ENCODE results near the gene COG1. TPM values are rescaled to one million over a fixed set of nuclear protein-coding genes. Genes with fewer than 3 reads are reported as not detected.

COG1 gene
- total RNA-seq, 3 donors from 2014 or later: 26.6 to 31.8 (median 29.0) TPM

- DNase-seq: no peak
- peaks cover 20% of the 10 kb centered on the region for H3K4me1 Mint-ChIP-seq (ENCODE audit: low read depth)
- H3K9me3 Mint-ChIP-seq: no peaks in the 10 kb centered on the region
- no peak for ATAC-seq
- no peaks in the 10 kb centered on the region for H3K36me3 Mint-ChIP-seq (ENCODE audit: insufficient read depth)
- H3K4me3 Mint-ChIP-seq: no peak overlapping the region
- H3K27me3 Mint-ChIP-seq (ENCODE audit: low read depth): peaks cover 54% of the 10 kb centered on the region
Measured at GRCh38 chr17:73160980-73161630, 31.8 kb upstream of the COG1 start.

- Mint-ChIP-seq H3K36me3 (ENCODE audit: insufficient read depth) (no peaks in the 10 kb centered on the region), H3K4me1 (ENCODE audit: low read depth) (peaks cover 31% of the 10 kb centered on the region), H3K27me3 (ENCODE audit: low read depth) (peaks cover 70% of the 10 kb centered on the region), H3K9me3 (no peaks in the 10 kb centered on the region), H3K4me3 (no peak overlapping the region)
- DNase-seq: no peak
- no peak for ATAC-seq
Measured at GRCh38 chr17:73163043-73163442, 29.8 kb upstream of the COG1 start.

DNA sequence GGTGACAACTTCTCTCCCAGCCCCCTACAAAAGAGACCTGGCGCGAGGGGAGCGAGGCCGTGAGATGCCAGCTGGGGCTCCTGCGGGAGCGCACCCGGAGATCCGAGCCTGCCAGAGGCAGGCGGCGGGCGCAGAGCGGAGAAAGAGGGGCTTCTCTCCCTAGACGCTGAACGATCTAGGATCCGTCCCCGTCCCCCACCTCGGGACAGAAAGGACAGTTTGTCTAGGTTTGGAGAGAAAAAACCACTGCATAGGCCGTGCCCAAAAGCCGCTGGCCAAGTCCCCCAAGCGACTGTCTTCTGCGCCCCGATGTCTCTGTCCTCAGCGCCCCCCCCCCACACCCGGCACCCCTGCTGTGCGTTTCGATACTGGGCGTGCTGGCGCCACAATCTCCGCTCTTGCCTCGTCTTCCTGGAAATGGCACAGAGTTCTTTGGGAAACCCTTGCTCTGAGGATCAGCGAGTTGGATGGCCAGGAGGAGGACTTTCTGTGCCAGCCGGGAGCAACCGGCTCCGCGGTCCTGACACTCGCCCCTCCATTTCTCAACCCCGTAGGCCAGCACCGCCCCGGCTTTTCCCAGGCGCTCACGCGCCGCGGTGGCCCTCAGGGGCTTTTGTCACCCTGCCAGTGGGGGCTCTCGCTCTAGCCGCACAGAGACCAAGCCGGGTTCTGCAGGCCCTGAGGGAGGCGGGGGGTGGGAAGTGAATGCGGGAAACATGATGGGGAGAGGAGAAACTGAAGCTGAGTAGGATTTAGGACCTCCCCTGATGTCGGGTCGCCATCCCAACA, 27.0 kb upstream of the COG1 start:
- Mint-ChIP-seq H3K36me3 (ENCODE audit: insufficient read depth) (no peaks in the 10 kb centered on the region), H3K4me3 (peak overlapping the region; percentile 75), H3K27me3 (ENCODE audit: low read depth) (peaks cover 67% of the 10 kb centered on the region), H3K9me3 (no peaks in the 10 kb centered on the region), H3K4me1 (ENCODE audit: low read depth) (peaks cover 33% of the 10 kb centered on the region)
- DNase-seq: no peak
- ATAC-seq: peak in 1 of 2 donors; percentile 4

GRCh38 chr17:73166731-73167581, 25.9 kb upstream of the COG1 start:
- DNase-seq (no peak), ATAC-seq (peak; percentile 70 to 83)
- Mint-ChIP-seq H3K36me3 (ENCODE audit: insufficient read depth) (no peaks in the 10 kb centered on the region), H3K9me3 (no peaks in the 10 kb centered on the region), H3K27me3 (ENCODE audit: low read depth) (peaks cover 57% of the 10 kb centered on the region), H3K4me3 (peak overlapping the region; percentile 75), H3K4me1 (ENCODE audit: low read depth) (peaks cover 36% of the 10 kb centered on the region)

- ATAC-seq (no peak), DNase-seq (no peak)
- H3K27me3 Mint-ChIP-seq (ENCODE audit: low read depth): peaks cover 43% of the 10 kb centered on the region
- H3K4me1 Mint-ChIP-seq (ENCODE audit: low read depth): peaks cover 42% of the 10 kb centered on the region
- H3K9me3 Mint-ChIP-seq: no peaks in the 10 kb centered on the region
- no peaks in the 10 kb centered on the region for H3K36me3 Mint-ChIP-seq (ENCODE audit: insufficient read depth)
- no peak overlapping the region for H3K4me3 Mint-ChIP-seq
Measured at GRCh38 chr17:73168667-73169066, 24.2 kb upstream of the COG1 start.

DNA sequence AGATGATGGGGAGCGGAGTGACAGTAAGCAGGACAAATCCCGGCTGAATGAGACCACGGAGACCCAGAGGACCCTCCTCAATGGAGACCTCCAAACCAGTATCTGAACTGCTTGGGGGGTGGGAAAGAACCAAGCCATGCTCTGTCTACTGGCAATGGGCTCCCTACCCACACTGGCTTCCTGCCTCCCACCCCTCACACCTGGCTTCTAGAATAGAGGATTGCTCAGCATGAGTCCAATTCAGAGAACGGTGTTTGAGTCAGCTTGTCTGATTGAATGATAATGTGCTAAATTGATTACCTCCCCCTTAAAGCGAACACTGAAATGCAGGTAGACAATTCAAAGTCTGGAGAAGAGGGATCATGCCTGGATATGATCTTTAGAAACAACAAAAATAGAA, 22.5 kb upstream of the COG1 start:
- ATAC-seq (no peak), DNase-seq (no peak)
- Mint-ChIP-seq H3K27me3 (ENCODE audit: low read depth) (peaks cover 34% of the 10 kb centered on the region), H3K36me3 (ENCODE audit: insufficient read depth) (no peaks in the 10 kb centered on the region), H3K4me1 (ENCODE audit: low read depth) (peaks cover 33% of the 10 kb centered on the region), H3K9me3 (no peaks in the 10 kb centered on the region), H3K4me3 (no peak overlapping the region)

DNA sequence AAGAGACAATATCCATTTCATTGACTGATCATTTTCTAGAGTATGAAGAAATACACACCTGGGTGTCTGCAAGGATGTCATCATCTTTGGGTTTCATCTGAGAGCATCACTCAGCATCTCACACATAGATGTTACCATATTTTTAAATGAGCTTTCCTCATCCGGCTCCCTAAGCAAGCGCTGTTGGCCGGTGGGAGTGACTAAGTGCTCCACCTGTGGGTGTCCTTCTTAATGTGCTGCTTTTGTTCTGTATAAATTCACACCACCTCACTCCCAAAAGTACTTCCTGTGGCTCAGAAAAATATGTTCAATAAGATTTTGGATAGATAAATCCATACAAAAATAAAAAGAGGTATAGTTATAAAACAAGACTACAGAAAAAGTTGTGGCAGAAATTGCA, 20.6 kb upstream of the COG1 start:
- H3K36me3 Mint-ChIP-seq (ENCODE audit: insufficient read depth): no peaks in the 10 kb centered on the region
- DNase-seq: no peak
- no peak overlapping the region for H3K4me3 Mint-ChIP-seq
- peak in 1 of 2 donors; percentile 27 for ATAC-seq
- no peaks in the 10 kb centered on the region for H3K9me3 Mint-ChIP-seq
- H3K4me1 Mint-ChIP-seq (ENCODE audit: low read depth): peaks cover 17% of the 10 kb centered on the region
- H3K27me3 Mint-ChIP-seq (ENCODE audit: low read depth): peaks cover 18% of the 10 kb centered on the region

- peaks cover 4% of the 10 kb centered on the region for H3K27me3 Mint-ChIP-seq (ENCODE audit: low read depth)
- ATAC-seq (no peak), DNase-seq (no peak)
- no peaks in the 10 kb centered on the region for H3K9me3 Mint-ChIP-seq
- H3K4me1 Mint-ChIP-seq (ENCODE audit: low read depth): peaks cover 14% of the 10 kb centered on the region
- no peak overlapping the region for H3K4me3 Mint-ChIP-seq
- H3K36me3 Mint-ChIP-seq (ENCODE audit: insufficient read depth): no peaks in the 10 kb centered on the region
Measured at GRCh38 chr17:73174126-73174525, 18.7 kb upstream of the COG1 start.

DNA sequence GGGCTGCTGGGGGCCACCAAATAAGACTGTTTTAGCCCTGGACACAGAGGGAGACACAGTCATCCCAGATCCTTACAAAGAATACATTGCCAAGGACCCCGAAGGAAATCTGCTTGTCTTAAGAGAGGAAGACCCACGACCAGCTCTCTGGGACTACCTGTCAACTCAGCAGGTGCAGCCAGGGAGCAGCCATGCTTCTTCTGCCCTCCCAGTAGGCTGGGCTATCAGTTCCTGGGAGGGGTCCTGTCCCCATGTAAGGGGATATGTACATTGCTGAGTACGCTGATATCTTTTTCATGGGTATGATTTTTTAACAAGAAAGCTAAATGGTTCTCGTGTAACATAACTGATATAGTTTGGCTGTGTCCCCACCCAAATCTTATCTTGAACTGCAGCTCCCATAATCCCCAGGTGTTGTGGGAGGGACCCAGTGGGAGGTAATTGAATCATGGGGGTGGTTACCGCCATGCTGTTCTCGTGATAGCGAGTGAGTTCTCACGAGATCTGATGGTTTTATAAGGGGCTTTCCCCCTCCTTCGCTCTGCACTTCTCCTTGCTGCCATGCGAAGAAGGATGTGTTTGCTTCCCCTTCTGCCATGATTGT, 16.8 kb upstream of the COG1 start:
- Mint-ChIP-seq H3K4me1 (ENCODE audit: low read depth) (peaks cover 10% of the 10 kb centered on the region), H3K4me3 (no peak overlapping the region), H3K9me3 (no peaks in the 10 kb centered on the region), H3K27me3 (ENCODE audit: low read depth) (no peaks in the 10 kb centered on the region), H3K36me3 (ENCODE audit: insufficient read depth) (no peaks in the 10 kb centered on the region)
- no peak for DNase-seq
- ATAC-seq: no peak

GRCh38 chr17:73179387-73179786, 13.5 kb upstream of the COG1 start:
- DNase-seq: no peak
- H3K4me1 Mint-ChIP-seq (ENCODE audit: low read depth): no peaks in the 10 kb centered on the region
- H3K36me3 Mint-ChIP-seq (ENCODE audit: insufficient read depth): no peaks in the 10 kb centered on the region
- H3K4me3 Mint-ChIP-seq: no peak overlapping the region
- H3K9me3 Mint-ChIP-seq: no peaks in the 10 kb centered on the region
- no peaks in the 10 kb centered on the region for H3K27me3 Mint-ChIP-seq (ENCODE audit: low read depth)
- ATAC-seq: no peak

GRCh38 chr17:73179878-73180277, 13.0 kb upstream of the COG1 start:
- Mint-ChIP-seq H3K4me1 (ENCODE audit: low read depth) (peaks cover 2% of the 10 kb centered on the region), H3K4me3 (no peak overlapping the region), H3K9me3 (no peaks in the 10 kb centered on the region), H3K36me3 (ENCODE audit: insufficient read depth) (no peaks in the 10 kb centered on the region), H3K27me3 (ENCODE audit: low read depth) (no peaks in the 10 kb centered on the region)
- DNase-seq (no peak), ATAC-seq (no peak)

GRCh38 chr17:73182616-73183310, 10.1 kb upstream of the COG1 start:
- Mint-ChIP-seq H3K36me3 (ENCODE audit: insufficient read depth) (no peaks in the 10 kb centered on the region), H3K4me1 (ENCODE audit: low read depth) (peaks cover 2% of the 10 kb centered on the region), H3K4me3 (no peak overlapping the region), H3K9me3 (no peaks in the 10 kb centered on the region), H3K27me3 (ENCODE audit: low read depth) (no peaks in the 10 kb centered on the region)
- ATAC-seq: no peak
- no peak for DNase-seq

GRCh38 chr17:73184136-73184993, 8.5 kb upstream of the COG1 start:
- DNase-seq (no peak), ATAC-seq (no peak)
- Mint-ChIP-seq H3K9me3 (no peaks in the 10 kb centered on the region), H3K36me3 (ENCODE audit: insufficient read depth) (no peaks in the 10 kb centered on the region), H3K4me3 (no peak overlapping the region), H3K27me3 (ENCODE audit: low read depth) (no peaks in the 10 kb centered on the region), H3K4me1 (ENCODE audit: low read depth) (peaks cover 2% of the 10 kb centered on the region)

Data from activated T-cell treated with anti-CD3 and anti-CD28 coated beads, Interleukin-2, amount 50 U/mL, for 4 hours (primary cell).